ENCODE results near the gene ZNF366.
A peak's percentile ranks its signal among the peaks of the same experiment; 100 is the strongest.

ZNF366 gene

GRCh38 chr5:72531496-72532190 is 24.4 kb upstream of the ZNF366 start:
- TF ChIP-seq CTCF (conservative IDR thresholded peaks at IDR 0.05), result no peak

GRCh38 chr5:72530196-72530595 is 23.0 kb upstream of the ZNF366 start:
- H3K27ac ChIP-seq, result no peak overlapping the region
- TF ChIP-seq CTCF (conservative IDR thresholded peaks at IDR 0.05), result no peak

More at GRCh38 chr5:72531496-72532190, 24.4 kb upstream of the ZNF366 start:
- no peak overlapping the region for H3K27ac ChIP-seq

GRCh38 chr5:72529383-72529782 is 22.2 kb upstream of the ZNF366 start:
- no peak for TF ChIP-seq CTCF (conservative IDR thresholded peaks at IDR 0.05)

GRCh38 chr5:72525816-72526215 is 18.6 kb upstream of the ZNF366 start:
- TF ChIP-seq CTCF (conservative IDR thresholded peaks at IDR 0.05), result no peak
- no peak overlapping the region for H3K27ac ChIP-seq

More at GRCh38 chr5:72529383-72529782, 22.2 kb upstream of the ZNF366 start:
- no peak overlapping the region for H3K27ac ChIP-seq

- peak; percentile 70 for TF ChIP-seq CTCF (conservative IDR thresholded peaks at IDR 0.05)
- H3K27ac ChIP-seq, result no peak overlapping the region
Measured at GRCh38 chr5:72523960-72524582, 16.9 kb upstream of the ZNF366 start.

- H3K27ac ChIP-seq, result no peak overlapping the region
- TF ChIP-seq CTCF (conservative IDR thresholded peaks at IDR 0.05), result no peak
Measured at GRCh38 chr5:72522607-72523006, 15.4 kb upstream of the ZNF366 start.

- no peak overlapping the region for H3K27ac ChIP-seq
- no peak for TF ChIP-seq CTCF (conservative IDR thresholded peaks at IDR 0.05)
Measured at GRCh38 chr5:72519111-72519510, 11.9 kb upstream of the ZNF366 start.
